Astrocyte of the cerebellum (primary cell): ENCODE measurements around the gene LOXL4.

Source experiments
- DNase-seq: peaks from one replicate; pipeline ENCODE4 v3.0.0-alpha.2; 2011; ENCODE audit warnings: low read depth
- H3K4me3 ChIP-seq: 2 replicates; pipeline ENCODE4 v1.5.1; 2011; ENCODE audit warnings: mild to moderate bottlenecking, low read depth, low read length, moderate library complexity
- CTCF ChIP-seq: IDR thresholded peaks from 2 replicates; pipeline ENCODE4 v1.5.1; 2012; ENCODE audit warnings: low read length, low read depth, moderate library complexity, mild to moderate bottlenecking; ENCODE audit errors: missing control alignments
- in situ Hi-C: cut with HindIII; loops from 2 replicates; pipeline ENCODE4 v1.10.0; 2017; ENCODE audit warnings: low sequenced_read_pairs

Gene LOXL4

DNA sequence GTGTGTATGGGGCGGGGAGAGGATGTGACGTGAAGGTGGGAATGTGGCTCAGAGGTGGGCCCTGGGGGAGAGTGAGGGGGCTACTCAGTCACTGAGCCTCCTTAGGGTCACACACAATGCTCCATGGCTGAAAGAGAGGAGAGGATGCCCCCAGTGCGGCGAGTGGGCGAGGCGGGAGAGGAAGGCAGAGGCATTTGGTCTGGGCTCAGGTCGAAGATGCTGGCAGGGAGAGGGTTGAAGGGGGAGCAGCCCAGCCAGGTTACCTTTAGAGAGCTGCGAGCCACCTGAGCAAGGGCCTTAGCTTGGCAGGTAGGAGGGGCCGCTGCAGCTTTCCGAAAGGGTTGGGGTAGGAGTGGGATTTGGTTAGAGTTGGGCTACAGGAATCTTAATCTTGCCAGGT lies 4.7 kb upstream of the LOXL4 start:
- no peak for DNase-seq
- no peak overlapping the region for H3K4me3 ChIP-seq
- in situ Hi-C loops: no loop called here
- TF ChIP-seq CTCF: no peak

- DNase-seq: no peak
- no peak overlapping the region for H3K4me3 ChIP-seq
- in situ Hi-C loops: no loop called here
- no peak for TF ChIP-seq CTCF
These were observed 4.3 kb upstream of the LOXL4 start for GRCh38 chr10:98272245-98272644.

DNA sequence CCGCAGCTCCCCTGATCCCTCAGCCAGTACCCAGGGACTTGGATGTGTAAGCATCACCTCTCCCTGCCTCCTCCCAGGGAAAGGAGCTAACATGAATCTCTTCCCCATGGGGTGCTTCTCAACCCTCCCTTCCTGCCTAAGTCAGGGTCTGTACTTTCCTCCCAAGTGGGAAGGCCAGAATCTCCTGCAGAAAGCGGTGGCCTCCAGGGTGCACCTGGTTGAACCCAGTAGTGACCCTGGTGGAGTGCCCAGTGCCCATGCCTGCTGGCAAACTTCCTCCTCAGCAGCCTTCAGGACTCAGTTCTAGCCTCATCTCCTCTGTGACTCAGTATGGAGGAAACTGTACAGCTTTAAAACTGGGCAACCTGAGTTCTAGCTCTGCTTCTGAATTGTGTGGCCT lies 2.8 kb upstream of the LOXL4 start:
- no peak for DNase-seq
- no peak for TF ChIP-seq CTCF
- H3K4me3 ChIP-seq: no peak overlapping the region
- in situ Hi-C loops: no loop called here

DNA sequence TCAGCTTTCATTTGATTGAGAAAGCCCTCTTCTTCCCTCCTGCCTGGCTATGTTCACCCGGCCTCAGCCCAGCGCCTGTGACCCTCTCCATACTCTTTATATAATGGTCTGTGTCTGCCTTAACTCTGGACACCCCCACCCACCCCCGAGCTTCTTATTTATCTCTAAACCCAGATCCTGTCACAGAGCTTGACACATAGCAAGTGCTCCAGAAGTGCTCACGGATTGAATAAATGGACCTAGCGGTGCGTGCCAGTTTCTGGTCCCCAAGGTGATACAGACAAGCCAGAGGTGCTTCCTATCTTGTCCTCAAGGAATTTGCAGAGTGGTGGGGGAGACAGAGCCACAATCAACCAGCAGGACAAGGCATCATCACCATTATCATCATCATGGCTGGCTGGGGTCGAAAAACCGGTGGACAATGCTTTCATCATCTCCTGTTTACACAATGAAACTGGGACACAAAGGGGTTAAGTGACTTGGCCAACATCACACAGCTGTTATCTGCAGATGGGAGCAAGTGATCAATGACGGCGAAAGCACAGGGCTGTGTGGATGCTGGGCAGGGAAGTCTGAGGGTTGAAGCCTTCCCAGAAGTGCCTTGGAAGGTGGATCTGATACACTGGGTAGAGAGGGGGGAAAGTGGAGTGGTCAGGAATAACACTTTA lies 2.2 kb upstream of the LOXL4 start:
- in situ Hi-C loops: no loop called here
- no peak overlapping the region for H3K4me3 ChIP-seq
- no peak for TF ChIP-seq CTCF
- no peak for DNase-seq

- in situ Hi-C loops: no loop called here
- no peak overlapping the region for H3K4me3 ChIP-seq
- no peak for TF ChIP-seq CTCF
- peak; percentile 55 for DNase-seq
These were observed 1.5 kb upstream of the LOXL4 start for GRCh38 chr10:98269435-98269912.

- in situ Hi-C loops: no loop called here
- DNase-seq: no peak
- no peak for TF ChIP-seq CTCF
- H3K4me3 ChIP-seq: peak overlapping the region; percentile 28
These were observed 869 bp upstream of the LOXL4 start for GRCh38 chr10:98268694-98269431.
